A549 treated with dexamethasone at 1 μM for 4 hours (cell line): Measurements from ENCODE around the gene CCNO. TPM values are rescaled to one million over a fixed set of nuclear protein-coding genes. Genes with fewer than 3 reads are reported as not detected.

ENCODE experiments used
- total RNA-seq: library from RNA; stranded (reverse); fragments of 200-300 nt; extraction: Qiagen RNA extraction; gene quantifications from 5 replicates; pipeline ENCODE4 v1.2.3, GENCODE V29; 2022

The CCNO gene
- 4.0 to 6.1 TPM (median 5.7 TPM) in 5 replicates for total RNA-seq

GRCh38 chr5:55232985-55233928 lies at the start of gene CCNO:
TSS of gene CCNO (minus strand) at chr5:55233608. CDS start at chr5:55233523, 85 bp downstream.

GRCh38 chr5:55226934-55227663 lies 6.3 kb downstream of the CCNO start, which contains the start of gene MCIDAS:
TSS of gene MCIDAS (minus strand) at chr5:55227315. CDS start at chr5:55227138, 177 bp downstream.

Other genes starting within 250 kb of the CCNO start
- gene ESM1, start 248.0 kb downstream of the CCNO start, total RNA-seq: not detected in 5 replicates
- not detected in 5 replicates for gene GZMK, start 209.4 kb downstream of the CCNO start, total RNA-seq
- not detected in 5 replicates for gene GZMA, start 131.0 kb downstream of the CCNO start, total RNA-seq
- 33.0 to 34.8 TPM (median 34.3 TPM) in 5 replicates for gene GPX8, start 73.4 kb downstream of the CCNO start, total RNA-seq
- 0.06 to 0.09 TPM (median 0.08 TPM) in 5 replicates for gene CDC20B, start 60.4 kb downstream of the CCNO start, total RNA-seq
- 1.4 to 3.0 TPM (median 1.9 TPM) in 5 replicates for gene MCIDAS, start 6.3 kb downstream of the CCNO start, total RNA-seq
- 21.1 to 26.8 TPM (median 25.1 TPM) in 5 replicates for gene DHX29, start 74.1 kb upstream of the CCNO start, total RNA-seq
- 31.9 to 45.5 TPM (median 42.5 TPM) in 5 replicates for gene MTREX, start 74.4 kb upstream of the CCNO start, total RNA-seq